Mesendoderm (in vitro differentiated cells): Measurements from ENCODE around the gene EGFR.
"Not testable (repeated sequence)": the region's sequence is repeated elsewhere in the genome, so short reads cannot be mapped to it uniquely, and the experiment has no call there.

Experiments
- DNase-seq: peaks from one replicate; pipeline ENCODE4 v3.0.0; 2013
- H2AK5ac ChIP-seq: 2 replicates; pipeline ENCODE4 v1.6.1; 2013; ENCODE audit warnings: low read length, inconsistent platforms
- H2BK120ac ChIP-seq: 2 replicates; pipeline ENCODE4 v1.6.1; 2013; ENCODE audit warnings: low read depth, mild to moderate bottlenecking, low read length, moderate library complexity, mixed read lengths
- H2BK15ac ChIP-seq: replicated peaks from 2 replicates; pipeline ENCODE4 v1.6.1; 2013; ENCODE audit warnings: low read depth, mild to moderate bottlenecking, moderate library complexity
- H2BK5ac ChIP-seq: 2 replicates; pipeline ENCODE4 v1.6.1; 2013; ENCODE audit warnings: low read length, inconsistent platforms
- H3K18ac ChIP-seq: 2 replicates; pipeline ENCODE4 v1.6.1; 2013; ENCODE audit warnings: mild to moderate bottlenecking, low read length, mixed read lengths
- H3K23ac ChIP-seq: one replicate; pipeline ENCODE4 v1.6.1; 2013; ENCODE audit warnings: low read length
- H3K27ac ChIP-seq: 2 replicates; pipeline ENCODE4 v1.5.1; 2013; ENCODE audit warnings: low read depth, mild to moderate bottlenecking, inconsistent platforms, low read length, moderate library complexity
- H3K27me3 ChIP-seq: 2 replicates; pipeline ENCODE4 v1.6.1; 2013; ENCODE audit warnings: low read length, control low read depth, mild to moderate bottlenecking, inconsistent platforms; ENCODE audit not compliant: insufficient read depth, poor library complexity
- H3K36me3 ChIP-seq: 2 replicates; pipeline ENCODE4 v1.6.1; 2013; ENCODE audit warnings: low read length, inconsistent platforms; ENCODE audit not compliant: control insufficient read depth, insufficient read depth
- H3K4ac ChIP-seq: one replicate; pipeline ENCODE4 v1.6.1; 2013; ENCODE audit warnings: low read depth, mild to moderate bottlenecking, low read length, moderate library complexity
- H3K4me1 ChIP-seq: 2 replicates; pipeline ENCODE4 v1.6.1; 2013; ENCODE audit warnings: low read depth, low read length, inconsistent platforms; ENCODE audit not compliant: control insufficient read depth
- H3K4me2 ChIP-seq: 2 replicates; pipeline ENCODE4 v1.6.1; 2013; ENCODE audit warnings: low read length
- H3K4me3 ChIP-seq: 2 replicates; pipeline ENCODE4 v1.5.1; 2013; ENCODE audit warnings: mild to moderate bottlenecking, low read length
- H3K56ac ChIP-seq: one replicate; pipeline ENCODE4 v1.6.1; 2013; ENCODE audit warnings: low read length
- H3K79me1 ChIP-seq: 2 replicates; pipeline ENCODE4 v1.6.1; 2013; ENCODE audit warnings: low read length, inconsistent platforms
- H3K79me2 ChIP-seq: 2 replicates; pipeline ENCODE4 v1.6.1; 2013; ENCODE audit warnings: mild to moderate bottlenecking, low read length; ENCODE audit not compliant: control insufficient read depth, insufficient read depth
- H3K9ac ChIP-seq: 2 replicates; pipeline ENCODE4 v1.6.1; 2013; ENCODE audit warnings: low read length, inconsistent platforms
- H4K5ac ChIP-seq: one replicate; pipeline ENCODE4 v1.6.1; 2013; ENCODE audit warnings: low read length
- H4K8ac ChIP-seq: one replicate; pipeline ENCODE4 v1.6.1; 2013; ENCODE audit warnings: low read depth, mild to moderate bottlenecking, control low read depth, low read length, moderate library complexity
- WGBS: extraction: QIAGEN DNeasy Blood & Tissue Kit; methylation state at CpG from one replicate; pipeline ENCODE4 v1.1.7; 2013; ENCODE audit warnings: low lambda C conversion rate, missing lambda C conversion rate; ENCODE audit not compliant: insufficient coverage; ENCODE audit errors: extremely low coverage; 5-methylcytosine and 5-hydroxymethylcytosine counted together

The EGFR gene

DNA sequence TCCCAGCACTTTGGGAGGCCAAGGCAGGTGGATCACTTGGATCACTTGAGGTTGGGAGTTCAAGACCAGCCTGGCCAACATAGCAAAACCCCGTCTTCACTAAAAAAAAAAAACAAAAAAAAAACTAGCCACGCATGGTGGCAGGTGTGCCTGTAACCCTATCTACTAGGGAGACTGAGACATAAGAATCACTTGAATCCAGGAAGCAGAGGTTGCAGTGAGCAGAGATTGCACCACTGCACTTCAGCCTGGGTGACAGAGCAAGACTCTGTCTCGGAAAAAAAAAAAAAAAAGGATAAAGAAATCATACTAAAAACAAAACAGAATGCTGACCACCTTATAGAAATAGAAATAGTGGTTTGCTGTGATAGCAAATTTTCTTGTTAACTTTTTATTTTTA lies 16.6 kb downstream of the EGFR start:
- no CpG with 5 or more reads among the region's 3 CpGs for WGBS
- not testable (repeated sequence) for H3K23ac ChIP-seq, H2AK5ac ChIP-seq, H2BK5ac ChIP-seq, H3K27ac ChIP-seq, H3K18ac ChIP-seq, H2BK15ac ChIP-seq, H3K4me3 ChIP-seq, H3K36me3 ChIP-seq, H3K79me2 ChIP-seq, H3K27me3 ChIP-seq, H3K4me1 ChIP-seq, H4K5ac ChIP-seq, H2BK120ac ChIP-seq, H3K4me2 ChIP-seq, H3K4ac ChIP-seq, H4K8ac ChIP-seq, H3K9ac ChIP-seq, H3K79me1 ChIP-seq, H3K56ac ChIP-seq, DNase-seq

DNA sequence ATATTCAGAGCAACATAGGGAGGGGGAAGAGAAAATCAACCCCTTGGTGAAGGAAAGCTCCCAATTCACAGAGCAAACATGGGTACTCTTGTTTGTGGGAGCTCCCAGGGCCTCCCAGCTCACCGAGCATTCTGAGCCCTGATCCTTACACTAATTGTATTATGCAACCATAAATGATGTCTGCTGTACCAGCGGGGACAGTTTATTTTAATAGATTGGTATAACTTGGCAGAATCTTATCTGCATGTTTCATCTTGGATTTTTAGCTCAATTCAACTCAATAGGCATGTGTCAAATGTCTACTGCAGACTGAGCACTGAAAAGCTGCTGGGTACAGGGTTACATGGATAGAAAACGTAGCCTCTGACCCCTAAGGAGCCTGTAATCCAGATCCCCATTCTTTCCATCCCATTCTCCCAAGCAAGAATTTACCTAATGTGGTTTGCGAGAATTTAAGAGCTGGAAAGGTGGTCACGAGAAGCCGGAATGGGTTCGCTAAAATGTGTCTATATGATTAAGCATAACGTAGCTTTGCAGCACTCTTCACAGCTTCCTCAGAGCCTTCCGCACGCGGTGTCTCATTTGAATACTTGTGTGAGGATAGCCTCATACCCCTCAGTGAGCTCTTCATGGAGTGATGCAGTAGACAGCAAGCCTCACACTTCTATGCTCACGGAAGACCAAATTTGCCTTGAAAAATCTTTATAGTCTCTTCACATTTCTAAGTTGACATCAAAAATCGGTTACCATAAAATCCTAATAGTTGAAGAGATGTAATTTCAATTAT lies 18.3 kb downstream of the EGFR start:
- H2AK5ac ChIP-seq = no peak overlapping the region
- no peak overlapping the region for H4K5ac ChIP-seq
- H3K4me3 ChIP-seq = no peak overlapping the region
- no peaks in the 10 kb centered on the region for H3K27me3 ChIP-seq
- H3K18ac ChIP-seq = no peak overlapping the region
- H2BK5ac ChIP-seq = no peak overlapping the region
- H3K36me3 ChIP-seq = no peaks in the 10 kb centered on the region
- H3K79me1 ChIP-seq = no peaks in the 10 kb centered on the region
- WGBS = no CpG with 5 or more reads among the region's 13 CpGs
- no peak overlapping the region for H2BK120ac ChIP-seq
- no peak overlapping the region for H3K27ac ChIP-seq
- H3K9ac ChIP-seq = no peak overlapping the region
- H3K4me1 ChIP-seq = no peaks in the 10 kb centered on the region
- no peak for DNase-seq
- H3K56ac ChIP-seq = no peak overlapping the region
- no peak overlapping the region for H2BK15ac ChIP-seq
- no peaks in the 10 kb centered on the region for H3K79me2 ChIP-seq
- no peak overlapping the region for H4K8ac ChIP-seq
- H3K4ac ChIP-seq = no peak overlapping the region
- no peak overlapping the region for H3K4me2 ChIP-seq
- H3K23ac ChIP-seq = no peak overlapping the region

DNA sequence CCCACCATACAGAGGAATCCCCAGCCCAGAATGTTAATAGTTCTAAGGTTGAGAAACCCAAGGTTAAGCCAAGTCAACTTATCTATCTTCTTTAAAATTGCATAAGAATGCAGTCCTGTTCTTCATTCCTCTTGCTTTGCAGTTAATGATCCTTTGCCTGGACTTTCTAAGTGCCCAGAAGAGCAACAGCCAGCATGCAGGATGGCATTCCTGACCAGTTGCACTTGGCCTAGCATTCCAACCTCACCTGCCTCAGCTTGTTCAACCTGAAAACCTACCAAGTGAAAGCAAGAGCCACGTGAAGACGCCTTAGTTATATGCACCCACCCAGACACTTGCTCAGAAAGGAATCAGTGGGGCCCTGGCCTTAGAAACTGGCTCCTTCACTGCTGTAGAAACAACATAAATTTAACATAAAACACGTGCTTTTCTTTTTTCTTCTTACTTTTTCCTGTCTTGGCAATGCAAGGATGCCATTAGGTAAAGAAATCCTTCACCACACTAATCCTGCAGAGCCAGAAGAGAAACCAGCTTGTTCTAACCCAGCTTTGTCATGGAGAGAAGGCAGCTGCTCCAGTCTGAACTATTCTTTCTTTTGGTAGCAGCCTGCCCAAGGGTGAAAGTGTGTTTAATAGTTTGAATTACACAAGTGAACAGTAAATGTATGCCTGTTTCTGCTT lies 25.0 kb downstream of the EGFR start:
- Histone ChIP-seq H3K18ac (no peak overlapping the region), H3K79me1 (no peaks in the 10 kb centered on the region), H3K9ac (no peak overlapping the region), H2BK5ac (no peak overlapping the region), H3K4me2 (no peak overlapping the region), H3K36me3 (no peaks in the 10 kb centered on the region), H3K23ac (no peak overlapping the region), H3K4me1 (no peaks in the 10 kb centered on the region), H2AK5ac (no peak overlapping the region), H3K79me2 (no peaks in the 10 kb centered on the region), H3K4ac (no peak overlapping the region), H2BK15ac (no peak overlapping the region), H4K8ac (no peak overlapping the region), H3K4me3 (no peak overlapping the region), H4K5ac (no peak overlapping the region), H2BK120ac (no peak overlapping the region), H3K56ac (no peak overlapping the region), H3K27ac (no peak overlapping the region), H3K27me3 (no peaks in the 10 kb centered on the region)
- DNase-seq = peak; percentile 10
- no CpG with 5 or more reads among the region's 3 CpGs for WGBS

DNA sequence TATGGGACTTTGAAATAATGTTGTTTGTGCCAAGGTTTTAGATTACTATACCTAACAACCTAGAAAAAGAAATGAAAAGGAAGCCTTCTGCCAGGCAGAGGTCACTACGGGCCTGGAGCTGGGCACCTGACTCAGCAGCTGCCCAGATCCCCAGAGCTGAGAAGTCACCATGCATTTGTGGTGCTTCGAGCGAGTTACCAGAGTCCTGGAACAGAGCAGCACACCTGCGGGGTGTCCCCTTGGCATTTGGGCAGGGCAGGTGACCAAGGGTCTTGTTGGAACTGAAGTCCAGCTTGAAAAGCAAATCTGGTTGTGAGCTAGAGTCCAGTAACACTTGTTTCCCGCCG lies 25.5 kb downstream of the EGFR start:
- Histone ChIP-seq H2AK5ac (no peak overlapping the region), H3K4me1 (no peaks in the 10 kb centered on the region), H3K56ac (no peak overlapping the region), H2BK5ac (no peak overlapping the region), H3K36me3 (no peaks in the 10 kb centered on the region), H3K27ac (no peak overlapping the region), H2BK15ac (no peak overlapping the region), H3K4me3 (no peak overlapping the region), H2BK120ac (no peak overlapping the region), H4K8ac (no peak overlapping the region), H3K4me2 (no peak overlapping the region), H3K23ac (no peak overlapping the region), H3K79me2 (no peaks in the 10 kb centered on the region), H3K79me1 (no peaks in the 10 kb centered on the region), H4K5ac (no peak overlapping the region), H3K4ac (no peak overlapping the region), H3K9ac (no peak overlapping the region), H3K27me3 (no peaks in the 10 kb centered on the region), H3K18ac (no peak overlapping the region)
- WGBS = no CpG with 5 or more reads among the region's 6 CpGs
- no peak for DNase-seq

DNA sequence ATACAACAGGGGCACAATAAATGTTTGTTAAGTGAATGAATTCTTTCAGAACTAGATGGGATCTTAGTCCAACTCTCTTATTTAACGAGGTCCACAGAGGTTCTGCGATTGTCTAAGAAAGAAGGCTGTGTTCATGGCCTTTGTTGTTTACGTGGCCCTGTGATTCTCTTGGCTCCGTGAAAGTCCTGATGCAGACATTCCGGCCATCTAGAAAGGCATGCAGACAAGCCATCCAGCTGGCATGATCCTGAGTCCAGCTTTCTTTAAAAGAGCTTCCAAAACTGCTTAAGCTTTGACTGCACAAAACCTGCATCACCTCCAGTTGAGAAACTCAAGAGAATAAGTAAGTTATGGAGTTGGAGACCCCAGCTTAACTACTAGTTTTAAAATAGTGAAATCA lies 26.0 kb downstream of the EGFR start:
- H2BK15ac ChIP-seq = no peak overlapping the region
- H4K8ac ChIP-seq = no peak overlapping the region
- no peaks in the 10 kb centered on the region for H3K79me1 ChIP-seq
- no peak overlapping the region for H3K23ac ChIP-seq
- no peak for DNase-seq
- no peaks in the 10 kb centered on the region for H3K36me3 ChIP-seq
- H2BK120ac ChIP-seq = no peak overlapping the region
- no CpG with 5 or more reads among the region's 5 CpGs for WGBS
- no peak overlapping the region for H2AK5ac ChIP-seq
- no peak overlapping the region for H3K18ac ChIP-seq
- no peak overlapping the region for H3K4me2 ChIP-seq
- H3K4ac ChIP-seq = no peak overlapping the region
- H3K56ac ChIP-seq = no peak overlapping the region
- no peaks in the 10 kb centered on the region for H3K4me1 ChIP-seq
- H3K9ac ChIP-seq = no peak overlapping the region
- no peak overlapping the region for H4K5ac ChIP-seq
- no peak overlapping the region for H3K27ac ChIP-seq
- no peak overlapping the region for H2BK5ac ChIP-seq
- H3K79me2 ChIP-seq = no peaks in the 10 kb centered on the region
- H3K27me3 ChIP-seq = no peaks in the 10 kb centered on the region
- no peak overlapping the region for H3K4me3 ChIP-seq
